Nephron progenitor cell (in vitro differentiated cells): Measurements from ENCODE around the gene WRNIP1.
"Not testable (repeated sequence)": the region's sequence is repeated elsewhere in the genome, so short reads cannot be mapped to it uniquely, and the experiment has no call there.

Experiments used
- DNase-seq: peaks from one replicate; pipeline ENCODE4 v3.0.0; 2021
- H3K27ac Mint-ChIP-seq: 2 replicates; pipeline ENCODE4 v1.8.0; 2021; ENCODE audit warnings: mild to moderate bottlenecking, moderate library complexity, mixed read lengths
- H3K27me3 Mint-ChIP-seq: 2 replicates; pipeline ENCODE4 v1.8.0; 2021; ENCODE audit warnings: mild to moderate bottlenecking, low read depth, mixed read lengths; ENCODE audit not compliant: poor library complexity
- H3K36me3 Mint-ChIP-seq: 2 replicates; pipeline ENCODE4 v1.8.0; 2021; ENCODE audit warnings: low read depth, mixed read lengths
- H3K4me1 Mint-ChIP-seq: 2 replicates; pipeline ENCODE4 v1.8.0; 2021; ENCODE audit warnings: mixed read lengths
- H3K4me3 Mint-ChIP-seq: 2 replicates; pipeline ENCODE4 v1.8.0; 2021; ENCODE audit warnings: mild to moderate bottlenecking, moderate library complexity, mixed read lengths
- H3K9me3 Mint-ChIP-seq: 2 replicates; pipeline ENCODE4 v1.8.0; 2021; ENCODE audit warnings: mild to moderate bottlenecking, moderate library complexity, mixed read lengths
- CTCF ChIP-seq: fragments of 200-600 bp; sonication (generic); IDR thresholded peaks from 2 replicates; pipeline ENCODE4 v1.5.0; 2021; ENCODE audit warnings: antibody characterized with exemption

The WRNIP1 gene

DNA sequence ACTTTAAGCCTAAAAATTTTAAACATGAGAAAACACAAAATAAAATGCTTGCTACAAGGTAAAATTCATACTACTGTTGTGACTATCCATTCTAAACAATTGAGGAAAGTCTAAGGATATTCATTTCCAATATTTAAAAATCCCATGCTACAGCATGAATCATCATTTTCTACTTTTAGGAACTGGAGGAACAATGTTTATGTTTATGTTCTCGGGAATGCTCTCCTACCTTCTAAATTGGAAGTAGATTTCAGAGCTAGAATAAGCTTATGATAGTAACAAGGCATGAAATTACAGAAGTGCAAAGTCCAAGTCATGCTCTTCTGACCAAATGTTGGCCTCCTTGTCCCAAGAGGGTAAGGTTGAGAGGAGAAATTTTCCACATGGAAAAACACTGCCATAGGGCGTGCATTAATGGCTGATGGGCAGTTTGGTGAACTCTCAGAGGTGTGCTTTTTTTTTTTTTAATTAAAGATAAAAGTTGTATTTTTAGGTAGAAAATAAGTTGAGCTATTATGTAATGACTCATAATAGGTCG is 8.4 kb upstream of the WRNIP1 start:
- H3K27me3 Mint-ChIP-seq: no peaks in the 10 kb centered on the region
- H3K4me1 Mint-ChIP-seq: peaks cover 17% of the 10 kb centered on the region
- H3K27ac Mint-ChIP-seq: no peak overlapping the region
- H3K4me3 Mint-ChIP-seq: no peak overlapping the region
- H3K36me3 Mint-ChIP-seq: no peaks in the 10 kb centered on the region
- no peak for DNase-seq
- no peaks in the 10 kb centered on the region for H3K9me3 Mint-ChIP-seq
- TF ChIP-seq CTCF: no peak

DNA sequence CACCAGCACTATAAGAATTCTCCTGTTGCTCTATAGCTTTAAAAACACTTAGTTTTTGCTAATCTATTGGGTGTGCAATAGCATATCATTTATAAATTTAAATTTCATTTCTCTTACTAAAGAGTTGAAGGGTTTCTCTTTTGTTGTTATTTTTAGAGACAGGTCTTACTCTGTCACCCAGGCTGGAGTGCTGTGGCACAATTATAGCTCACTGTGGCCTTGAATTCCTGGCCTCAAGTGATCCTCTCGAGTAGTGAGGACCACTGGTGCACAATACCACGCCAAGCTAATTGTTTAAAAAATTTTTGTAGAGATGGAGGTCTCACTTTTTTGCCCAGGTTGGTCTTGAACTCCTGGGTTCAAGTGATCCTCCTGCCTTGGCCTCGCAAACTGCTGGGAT is 6.2 kb upstream of the WRNIP1 start:
- no peak overlapping the region for H3K4me3 Mint-ChIP-seq
- no peaks in the 10 kb centered on the region for H3K36me3 Mint-ChIP-seq
- no peaks in the 10 kb centered on the region for H3K27me3 Mint-ChIP-seq
- H3K4me1 Mint-ChIP-seq: peaks cover 13% of the 10 kb centered on the region
- DNase-seq: no peak
- no peak for TF ChIP-seq CTCF
- no peak overlapping the region for H3K27ac Mint-ChIP-seq
- H3K9me3 Mint-ChIP-seq: peaks cover 5% of the 10 kb centered on the region

DNA sequence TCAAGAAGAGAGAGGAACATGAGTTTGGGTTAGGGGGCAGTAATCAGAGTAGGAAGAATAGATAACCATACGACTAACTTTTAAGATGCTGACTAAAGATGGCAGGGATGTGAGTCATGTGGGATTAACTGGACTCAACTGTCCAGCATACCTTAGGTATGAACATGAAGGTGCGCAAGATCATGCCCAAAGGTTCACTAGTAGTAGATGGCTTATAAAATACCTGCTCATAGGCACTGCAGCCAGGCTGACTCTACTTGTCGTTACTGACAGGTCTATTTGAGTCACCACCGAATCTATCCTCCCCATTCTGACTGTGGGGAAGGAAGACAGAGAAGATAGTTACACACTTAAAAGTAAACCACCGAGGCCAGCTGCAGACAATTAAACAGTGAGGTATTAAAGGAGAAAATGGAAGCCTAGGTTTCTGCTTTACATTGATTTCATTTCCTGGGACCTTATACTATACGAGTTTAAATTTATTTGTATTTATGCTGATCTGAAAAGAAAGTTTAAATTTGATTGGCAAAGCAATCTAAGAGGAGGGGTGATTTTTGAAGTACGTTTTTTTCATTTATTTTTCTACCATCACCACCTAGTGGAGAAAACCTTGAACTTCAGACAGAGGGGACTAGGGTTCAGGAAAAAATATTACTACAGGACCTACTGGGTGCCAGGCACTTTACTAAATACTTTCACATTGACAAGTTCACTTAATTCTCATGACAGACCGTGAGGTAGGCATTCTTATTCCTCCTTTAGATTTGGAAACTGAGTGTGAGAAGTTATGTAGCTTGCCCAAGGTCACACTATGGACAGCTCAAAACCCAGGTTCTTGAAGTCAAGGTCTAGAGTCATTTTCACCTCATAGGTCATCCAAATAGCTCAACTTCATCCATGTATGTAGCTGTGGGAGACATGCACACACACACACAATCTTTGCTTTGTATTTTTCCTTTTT is 4.0 kb upstream of the WRNIP1 start:
- H3K27ac Mint-ChIP-seq: no peak overlapping the region
- DNase-seq: no peak
- no peaks in the 10 kb centered on the region for H3K27me3 Mint-ChIP-seq
- no peak overlapping the region for H3K4me3 Mint-ChIP-seq
- no peaks in the 10 kb centered on the region for H3K36me3 Mint-ChIP-seq
- TF ChIP-seq CTCF: peak; percentile 43
- H3K9me3 Mint-ChIP-seq: peaks cover 9% of the 10 kb centered on the region
- H3K4me1 Mint-ChIP-seq: peaks cover 10% of the 10 kb centered on the region

GRCh38 chr6:2762868-2763267 is 2.3 kb upstream of the WRNIP1 start:
- H3K36me3 Mint-ChIP-seq, DNase-seq, H3K27ac Mint-ChIP-seq, H3K27me3 Mint-ChIP-seq, H3K9me3 Mint-ChIP-seq, H3K4me3 Mint-ChIP-seq: not testable (repeated sequence)
- peaks cover 21% of the 10 kb centered on the region for H3K4me1 Mint-ChIP-seq

- H3K36me3 Mint-ChIP-seq: peaks cover under 1% of the 10 kb centered on the region
- no peak for TF ChIP-seq CTCF
- DNase-seq: no peak
- no peaks in the 10 kb centered on the region for H3K27me3 Mint-ChIP-seq
- peaks cover 27% of the 10 kb centered on the region for H3K4me1 Mint-ChIP-seq
- H3K27ac Mint-ChIP-seq: no peak overlapping the region
- H3K9me3 Mint-ChIP-seq: peaks cover 9% of the 10 kb centered on the region
- no peak overlapping the region for H3K4me3 Mint-ChIP-seq
These were observed 1.8 kb upstream of the WRNIP1 start for GRCh38 chr6:2763345-2763841.

GRCh38 chr6:2763876-2764540 is 1.2 kb upstream of the WRNIP1 start:
- H3K4me3 Mint-ChIP-seq: peak overlapping the region; percentile 85
- no peak for DNase-seq
- H3K36me3 Mint-ChIP-seq: peaks cover 5% of the 10 kb centered on the region
- H3K27me3 Mint-ChIP-seq: no peaks in the 10 kb centered on the region
- H3K9me3 Mint-ChIP-seq: peaks cover 9% of the 10 kb centered on the region
- no peak for TF ChIP-seq CTCF
- peaks cover 33% of the 10 kb centered on the region for H3K4me1 Mint-ChIP-seq
- H3K27ac Mint-ChIP-seq: no peak overlapping the region
